HFFc6 (cell line): ENCODE results near the gene FGD2. TPM values are rescaled to one million over a fixed set of nuclear protein-coding genes. Genes with fewer than 3 reads are reported as not detected.
A peak's percentile ranks its signal among the peaks of the same experiment; 100 is the strongest.

Experiments used
- DNase-seq: peaks from one replicate; pipeline ENCODE4 v3.0.0-alpha.2; 2018
- H3K27ac Mint-ChIP-seq: 2 replicates; pipeline ENCODE4 v1.8.0; 2020; ENCODE audit warnings: mild to moderate bottlenecking, mixed read lengths
- H3K27me3 Mint-ChIP-seq: 2 replicates; pipeline ENCODE4 v1.8.0; 2021; ENCODE audit warnings: mild to moderate bottlenecking, moderate library complexity, mixed read lengths; ENCODE audit not compliant: insufficient read depth
- H3K36me3 Mint-ChIP-seq: 2 replicates; pipeline ENCODE4 v1.8.0; 2021; ENCODE audit warnings: low read depth, mixed read lengths
- H3K4me1 Mint-ChIP-seq: 2 replicates; pipeline ENCODE4 v1.8.0; 2020; ENCODE audit warnings: low read depth, mixed read lengths
- H3K4me3 Mint-ChIP-seq: 2 replicates; pipeline ENCODE4 v1.8.0; 2020; ENCODE audit warnings: mild to moderate bottlenecking, moderate library complexity, mixed read lengths
- H3K9me3 Mint-ChIP-seq: 2 replicates; pipeline ENCODE4 v1.8.0; 2020; ENCODE audit warnings: mild to moderate bottlenecking, mixed read lengths
- total RNA-seq, 6 experiments: library from RNA; stranded (reverse); fragmentation: NEBNext Ultra II Directional; extraction: Animal tissue kit (Norgen Biotek cat#: 25700); gene quantifications; 2 replicates in 1 of 6; 3 replicates in 5 of 6; pipeline ENCODE4 v1.2.3, GENCODE V29; 2021
- TF ChIP-seq, protein P1 (sequence below): fragments of 200-600 bp; sonication (generic); IDR thresholded peaks from 2 replicates; pipeline ENCODE4 v1.5.0; 2021; ENCODE audit warnings: antibody characterized with exemption, mild to moderate bottlenecking

The FGD2 gene
- total RNA-seq, 6 experiments from 2014 or later = not detected

DNA sequence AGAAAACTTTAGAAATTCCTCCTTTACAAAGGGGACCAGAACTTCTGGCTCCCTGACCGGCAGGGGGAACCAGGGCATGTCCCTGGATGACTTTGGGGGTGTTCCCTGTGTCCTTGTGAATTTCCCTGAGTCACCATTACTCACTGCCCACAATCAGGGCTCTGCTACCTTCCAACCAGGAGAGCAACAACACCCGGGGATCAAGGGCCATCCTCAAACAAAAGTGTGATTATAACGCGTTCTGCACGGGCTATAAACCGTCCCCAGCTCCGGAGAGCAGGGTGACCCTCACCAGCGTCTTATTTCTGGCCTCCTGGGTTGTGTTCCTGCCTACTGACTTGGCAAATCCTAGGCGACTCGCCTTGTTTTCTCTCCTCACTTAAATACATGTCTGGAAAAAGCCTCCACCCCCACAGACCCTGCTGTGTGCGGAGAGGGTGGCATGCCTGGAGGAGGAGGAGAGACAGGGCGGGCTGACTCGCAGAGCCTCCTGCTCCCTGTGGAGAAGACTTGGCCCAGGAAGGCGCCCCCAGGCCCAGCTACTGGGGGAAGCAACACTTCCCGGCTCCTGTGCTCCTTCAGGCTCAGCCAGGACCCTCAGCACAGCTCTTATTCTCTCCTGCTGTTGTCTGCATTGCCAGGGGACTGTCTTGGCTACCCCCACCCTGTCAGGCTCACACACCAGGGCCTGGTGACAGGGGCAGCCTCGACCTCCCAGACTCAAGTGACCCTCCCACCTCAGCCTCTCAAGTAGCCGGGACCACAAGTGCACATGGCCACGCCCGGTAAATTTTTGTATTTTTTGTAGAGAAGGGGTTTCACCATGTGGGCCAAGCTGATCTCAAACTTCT lies 54.1 kb downstream of the FGD2 start:
- Mint-ChIP-seq H3K4me1 (peaks cover 36% of the 10 kb centered on the region), H3K27ac (peak overlapping the region; percentile 95), H3K9me3 (no peaks in the 10 kb centered on the region), H3K27me3 (no peaks in the 10 kb centered on the region; the same call in 1 of the 2 replicates), H3K4me3 (peak overlapping the region; percentile 78), H3K36me3 (no peaks in the 10 kb centered on the region)
- TF ChIP-seq, protein P1, sequence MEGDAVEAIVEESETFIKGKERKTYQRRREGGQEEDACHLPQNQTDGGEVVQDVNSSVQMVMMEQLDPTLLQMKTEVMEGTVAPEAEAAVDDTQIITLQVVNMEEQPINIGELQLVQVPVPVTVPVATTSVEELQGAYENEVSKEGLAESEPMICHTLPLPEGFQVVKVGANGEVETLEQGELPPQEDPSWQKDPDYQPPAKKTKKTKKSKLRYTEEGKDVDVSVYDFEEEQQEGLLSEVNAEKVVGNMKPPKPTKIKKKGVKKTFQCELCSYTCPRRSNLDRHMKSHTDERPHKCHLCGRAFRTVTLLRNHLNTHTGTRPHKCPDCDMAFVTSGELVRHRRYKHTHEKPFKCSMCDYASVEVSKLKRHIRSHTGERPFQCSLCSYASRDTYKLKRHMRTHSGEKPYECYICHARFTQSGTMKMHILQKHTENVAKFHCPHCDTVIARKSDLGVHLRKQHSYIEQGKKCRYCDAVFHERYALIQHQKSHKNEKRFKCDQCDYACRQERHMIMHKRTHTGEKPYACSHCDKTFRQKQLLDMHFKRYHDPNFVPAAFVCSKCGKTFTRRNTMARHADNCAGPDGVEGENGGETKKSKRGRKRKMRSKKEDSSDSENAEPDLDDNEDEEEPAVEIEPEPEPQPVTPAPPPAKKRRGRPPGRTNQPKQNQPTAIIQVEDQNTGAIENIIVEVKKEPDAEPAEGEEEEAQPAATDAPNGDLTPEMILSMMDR = peak; percentile 89
- peak; percentile 96 for DNase-seq

DNA sequence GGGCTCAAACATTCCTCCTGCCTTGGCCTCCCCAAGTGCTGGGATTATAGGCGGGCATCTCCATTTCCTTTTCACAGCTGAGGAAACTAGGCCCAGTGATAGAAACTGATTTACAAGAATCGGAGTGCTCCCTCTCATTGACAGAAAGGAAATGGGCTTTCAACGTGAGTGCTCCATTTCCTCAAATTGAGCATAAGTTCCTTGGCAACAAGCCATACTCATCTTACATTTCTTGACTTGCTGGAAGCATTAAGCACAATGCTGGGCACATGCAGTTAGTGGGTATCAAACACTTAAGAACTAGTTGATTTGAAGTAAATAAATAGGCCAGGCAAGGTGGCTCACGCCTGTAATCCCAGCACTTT lies 54.7 kb downstream of the FGD2 start:
- H3K36me3 Mint-ChIP-seq = no peaks in the 10 kb centered on the region
- TF ChIP-seq, protein P1 = no peak
- H3K4me3 Mint-ChIP-seq = peak overlapping the region; percentile 78; the same call in 1 of the 2 replicates
- H3K27ac Mint-ChIP-seq = peak overlapping the region; percentile 95
- H3K27me3 Mint-ChIP-seq = no peaks in the 10 kb centered on the region
- H3K9me3 Mint-ChIP-seq = no peaks in the 10 kb centered on the region
- no peak for DNase-seq
- peaks cover 36% of the 10 kb centered on the region for H3K4me1 Mint-ChIP-seq

DNA sequence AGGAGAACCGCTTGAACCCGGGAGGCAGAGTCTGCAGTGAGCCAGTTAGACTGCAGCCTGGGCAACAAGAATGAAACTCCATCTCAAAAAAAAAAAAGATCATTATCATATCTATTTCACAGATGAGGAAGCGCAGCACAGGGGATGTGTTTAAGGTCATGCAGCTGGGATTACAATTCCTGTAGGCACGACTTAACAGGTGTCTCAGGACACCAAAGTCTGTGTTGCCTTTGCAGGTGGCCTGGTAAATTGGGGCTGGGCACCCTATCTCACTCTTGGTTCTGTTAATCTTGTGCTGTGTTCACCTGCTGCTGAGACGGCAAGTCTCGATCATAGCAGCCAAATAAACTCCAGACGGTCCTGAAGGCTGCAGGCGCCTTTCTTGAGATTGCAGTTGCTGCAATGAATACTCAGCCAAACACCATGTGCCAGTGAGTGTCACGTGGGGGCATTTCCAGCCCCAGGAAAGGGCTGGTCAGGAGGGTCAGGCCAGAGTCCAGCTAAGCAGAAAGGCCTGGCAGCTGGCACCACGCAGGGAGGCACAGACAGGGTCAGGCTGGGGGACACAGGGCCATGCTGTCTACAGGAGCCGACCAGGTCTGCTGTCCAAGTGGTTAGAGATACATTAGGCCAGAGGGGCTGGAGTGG lies 55.8 kb downstream of the FGD2 start:
- DNase-seq = no peak
- Mint-ChIP-seq H3K9me3 (no peaks in the 10 kb centered on the region), H3K27ac (no peak overlapping the region), H3K27me3 (no peaks in the 10 kb centered on the region; the same call in 1 of the 2 replicates), H3K4me3 (no peak overlapping the region), H3K36me3 (no peaks in the 10 kb centered on the region), H3K4me1 (peaks cover 36% of the 10 kb centered on the region)
- TF ChIP-seq, protein P1 = no peak

DNA sequence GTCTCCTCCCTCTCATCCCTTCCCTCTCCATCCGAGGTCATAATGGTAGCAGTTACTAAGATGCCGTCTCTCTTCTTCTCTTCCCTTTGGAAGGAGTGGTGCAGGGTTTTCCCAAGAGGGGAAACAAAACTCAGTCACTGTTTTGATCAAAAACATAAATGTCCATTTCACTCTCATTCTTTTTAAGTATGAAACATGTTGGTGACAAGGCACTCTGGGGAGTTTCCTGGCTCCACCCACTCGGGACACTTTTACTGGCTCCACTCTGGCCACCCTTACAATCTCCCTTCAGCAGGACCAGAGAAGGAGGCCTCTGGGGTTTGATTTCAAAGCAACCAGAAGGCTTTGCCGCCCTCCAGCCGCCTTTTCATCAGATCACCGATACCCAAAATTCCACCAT lies 57.0 kb downstream of the FGD2 start:
- no peaks in the 10 kb centered on the region; the same call in 1 of the 2 replicates for H3K27me3 Mint-ChIP-seq
- no peak overlapping the region for H3K4me3 Mint-ChIP-seq
- no peaks in the 10 kb centered on the region for H3K9me3 Mint-ChIP-seq
- DNase-seq = no peak
- TF ChIP-seq, protein P1 = no peak
- H3K4me1 Mint-ChIP-seq = peaks cover 28% of the 10 kb centered on the region
- no peak overlapping the region for H3K27ac Mint-ChIP-seq
- H3K36me3 Mint-ChIP-seq = no peaks in the 10 kb centered on the region

- TF ChIP-seq, protein P1 = no peak
- Mint-ChIP-seq H3K36me3 (no peaks in the 10 kb centered on the region), H3K4me3 (no peak overlapping the region), H3K4me1 (peaks cover 13% of the 10 kb centered on the region), H3K27me3 (peaks cover 7% of the 10 kb centered on the region), H3K9me3 (no peaks in the 10 kb centered on the region), H3K27ac (no peak overlapping the region)
- no peak for DNase-seq
Observed at GRCh38 chr6:37068356-37069270, 63.2 kb downstream of the FGD2 start.
